K562 (cell line): Measurements from ENCODE around the gene ICA1L. TPM values are rescaled to one million over a fixed set of nuclear protein-coding genes. Genes with fewer than 3 reads are reported as not detected.
A peak's percentile ranks its signal among the peaks of the same experiment; 100 is the strongest.

Source experiments
- CBX5 ChIP-seq: IDR thresholded peaks from 2 replicates; pipeline ENCODE4 v1.6.1; 2014; ENCODE audit warnings: low read depth, borderline replicate concordance
- CREM ChIP-seq: IDR thresholded peaks from 2 replicates; pipeline ENCODE4 v1.6.1; 2014; ENCODE audit warnings: antibody characterized with exemption, low read depth
- ETV1 ChIP-seq: fragments of 450-650 bp; conservative IDR thresholded peaks from 2 replicates; pipeline ENCODE4 v1.6.1; 2016; ENCODE audit warnings: missing genetic modification characterization, control low read depth, low read depth, missing compliant biosample characterization
- FOXM1 ChIP-seq, 2 experiments: fragments of 450-650 bp in 1 of 2; sonication (generic) in 1 of 2; formaldehyde crosslinking in 1 of 2; IDR thresholded peaks; 2 replicates each; pipeline versions ENCODE4 v1.6.1 to v1.9.0; 2017 to 2022; ENCODE audit warnings: low read depth in 2 of 2, mild to moderate bottlenecking in 2 of 2, missing genetic modification reagents in 1 of 2, moderate library complexity in 1 of 2
- MAFG ChIP-seq: fragments of 450-650 bp; conservative IDR thresholded peaks from 2 replicates; pipeline ENCODE4 v1.6.1; 2016; ENCODE audit warnings: missing genetic modification characterization, missing compliant biosample characterization
- MEF2A ChIP-seq: IDR thresholded peaks from 2 replicates; pipeline ENCODE4 v1.6.1; 2011; ENCODE audit warnings: low read depth, mild to moderate bottlenecking, low read length, moderate library complexity; ENCODE audit not compliant: control insufficient read depth
- PHF8 ChIP-seq: fragments of 200-600 bp; sonication (generic); IDR thresholded peaks from 2 replicates; pipeline ENCODE4 v1.6.1; 2012; ENCODE audit warnings: mixed run types, mild to moderate bottlenecking, inconsistent platforms, low read length, moderate library complexity, borderline replicate concordance
- POLR2A ChIP-seq: fragments of 450-650 bp; conservative IDR thresholded peaks from 2 replicates; pipeline ENCODE4 v1.6.1; 2016
- RBM25 ChIP-seq: fragments of 200-400 bp; formaldehyde crosslinking; IDR thresholded peaks from 2 replicates; pipeline ENCODE4 v1.6.1; 2018; ENCODE audit warnings: low read length, low read depth, moderate library complexity; ENCODE audit not compliant: severe bottlenecking
- RHOXF2B ChIP-seq: fragments of 250-450 bp; sonication (Bioruptor Pico); conservative IDR thresholded peaks from 2 replicates; pipeline ENCODE4 v1.5.1; 2021
- TEAD4 ChIP-seq, 2 experiments: sonication (generic) in 1 of 2; formaldehyde crosslinking in 1 of 2; IDR thresholded peaks; 2 replicates each; pipeline versions ENCODE4 v1.6.1 to v1.8.0; 2012 to 2022; ENCODE audit warnings: borderline replicate concordance in 1 of 2, inconsistent platforms in 1 of 2, low read length in 1 of 2, mild to moderate bottlenecking in 1 of 2, missing genetic modification reagents in 1 of 2
- TOE1 ChIP-seq, 2 experiments: fragments of 450-650 bp in 1 of 2; sonication (generic) in 1 of 2; formaldehyde crosslinking in 1 of 2; IDR thresholded peaks; 2 replicates each; pipeline versions ENCODE4 v1.7.1 to v1.8.0; 2016 to 2022; ENCODE audit warnings: borderline replicate concordance in 2 of 2, mild to moderate bottlenecking in 2 of 2, antibody characterized with exemption in 1 of 2, inconsistent platforms in 1 of 2, low read depth in 1 of 2, missing genetic modification reagents in 1 of 2, moderate library complexity in 1 of 2
- TRIM24 ChIP-seq, 2 experiments: fragments of 450-650 bp; IDR thresholded peaks; 2 replicates each; pipeline ENCODE4 v1.6.1; 2016
- YBX1 ChIP-seq: fragments of 450-650 bp; IDR thresholded peaks from 2 replicates; pipeline ENCODE4 v1.7.1; 2016; ENCODE audit warnings: mild to moderate bottlenecking
- ZFPM2 ChIP-seq: fragments of 250-450 bp; sonication (Bioruptor Pico); IDR thresholded peaks from 2 replicates; pipeline ENCODE4 v1.5.1; 2022; ENCODE audit warnings: mild to moderate bottlenecking
- polyA plus RNA-seq, 8 experiments: library from polyadenylated mRNA; depleted of rRNA in 4 of 8; stranded (reverse) in 5 of 8; unstranded in 3 of 8; fragments of >200 nt; fragmentation: Nextera tagmentation in 2 of 8; fragmentation: Illumina TruSeq in 1 of 8; extraction: Ambion mirVana in 2 of 8; extraction: Trizol in 1 of 8; gene quantifications; 2 replicates each; pipeline versions ENCODE4 v1.2.1 to v1.2.3, GENCODE V29; 2011 to 2014; ENCODE audit warnings: inconsistent platforms in 1 of 8, missing spikeins in 1 of 8
- total RNA-seq, 7 experiments: library from RNA; depleted of rRNA in 6 of 7; stranded (reverse); fragments of >200 nt in 6 of 7; fragmentation: Illumina TruSeq in 2 of 7; extraction: Trizol in 2 of 7; gene quantifications; 2 replicates each; pipeline versions ENCODE4 v1.2.1 to v1.2.3, GENCODE V29; 2011 to 2021; ENCODE audit warnings: low replicate concordance in 1 of 7
- TF ChIP-seq, protein P1 (sequence below): sonication (generic); formaldehyde crosslinking; IDR thresholded peaks from 2 replicates; pipeline ENCODE4 v1.8.0; 2022; ENCODE audit warnings: mild to moderate bottlenecking, missing genetic modification reagents
- TF ChIP-seq, protein P2 (sequence below): fragments of 450-650 bp; IDR thresholded peaks from 2 replicates; pipeline ENCODE4 v1.7.1; 2018; ENCODE audit warnings: mild to moderate bottlenecking, low read depth; ENCODE audit not compliant: partially characterized antibody
- TF ChIP-seq, protein P3 (sequence below), 2 experiments: fragments of 250-450 bp in 1 of 2; fragments of 450-650 bp in 1 of 2; sonication (Bioruptor Pico) in 1 of 2; IDR thresholded peaks; 2 replicates each; pipeline versions ENCODE4 v1.6.1 to v1.8.0; 2016 to 2021; ENCODE audit warnings: mild to moderate bottlenecking in 2 of 2, moderate library complexity in 2 of 2, missing compliant biosample characterization in 1 of 2, missing genetic modification characterization in 1 of 2

ICA1L gene
- total and polyA plus RNA-seq, 9 of the 15 experiments (the other 6 are each of a cell fraction or from before 2014, with no cell fraction given) = 0.57 to 1.7 (median 1.1) TPM

DNA sequence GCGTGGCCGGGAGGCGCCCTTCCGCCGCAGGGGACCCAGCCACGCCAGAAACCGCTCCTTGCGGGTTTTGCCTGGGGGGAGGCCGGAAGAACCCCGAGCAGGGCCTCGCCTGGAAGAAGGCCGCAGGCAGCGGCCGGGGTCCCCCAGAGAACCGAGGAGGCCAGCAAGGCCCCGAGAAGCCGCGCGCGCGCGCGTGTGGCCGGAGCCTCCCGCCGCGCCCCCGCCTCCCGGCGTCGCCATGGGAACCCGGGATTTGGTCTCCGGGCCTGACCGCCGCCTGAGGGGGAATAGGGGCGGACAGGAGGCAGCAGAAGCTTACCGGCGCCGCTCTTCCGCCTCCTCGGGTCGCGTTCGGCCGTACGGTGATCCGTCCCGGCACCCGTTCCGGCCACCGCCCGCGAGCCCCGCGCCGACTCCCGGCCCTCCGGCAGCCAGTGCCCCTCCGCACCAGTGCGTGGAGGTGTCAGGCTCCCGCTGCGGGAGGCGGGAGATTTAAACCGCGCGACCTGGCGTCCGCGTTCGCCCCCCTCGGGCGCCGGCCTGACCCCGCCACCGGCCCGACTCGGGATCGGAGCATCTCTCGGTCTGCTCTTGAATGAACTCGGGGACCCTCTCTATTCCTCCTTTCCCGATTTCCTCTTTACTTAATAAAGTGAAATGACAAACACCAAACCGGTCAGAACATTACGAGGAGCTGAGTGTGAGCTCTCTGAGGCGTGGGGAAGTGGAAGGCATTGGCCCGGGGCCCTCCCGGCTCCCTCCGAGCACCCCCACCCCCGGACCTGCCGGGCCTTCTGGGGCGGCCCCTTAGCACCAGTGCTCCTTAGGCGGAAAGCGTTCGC lies at the start of gene ICA1L (continued):
- TF ChIP-seq, protein P1, sequence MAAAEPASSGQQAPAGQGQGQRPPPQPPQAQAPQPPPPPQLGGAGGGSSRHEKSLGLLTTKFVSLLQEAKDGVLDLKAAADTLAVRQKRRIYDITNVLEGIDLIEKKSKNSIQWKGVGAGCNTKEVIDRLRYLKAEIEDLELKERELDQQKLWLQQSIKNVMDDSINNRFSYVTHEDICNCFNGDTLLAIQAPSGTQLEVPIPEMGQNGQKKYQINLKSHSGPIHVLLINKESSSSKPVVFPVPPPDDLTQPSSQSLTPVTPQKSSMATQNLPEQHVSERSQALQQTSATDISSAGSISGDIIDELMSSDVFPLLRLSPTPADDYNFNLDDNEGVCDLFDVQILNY (CRISPR knock-in tag) = no peak
- TF ChIP-seq TEAD4 (IDR thresholded peaks at IDR 0.05; ENCODE audit: low read length) (no peak), TEAD4 (CRISPR knock-in tag; IDR thresholded peaks at IDR 0.05; ENCODE audit: borderline replicate concordance) (no peak), YBX1 (no peak), ETV1 (tag) (no peak), TRIM24 (IDR thresholded peaks at IDR 0.05) (no peak), RHOXF2B (CRISPR knock-in tag) (no peak), TOE1 (IDR thresholded peaks at IDR 0.05; ENCODE audit: borderline replicate concordance) (no peak), TOE1 (CRISPR knock-in tag; IDR thresholded peaks at IDR 0.05; ENCODE audit: borderline replicate concordance, low read depth) (no peak), ZFPM2 (CRISPR knock-in tag) (no peak), MAFG (tag) (no peak), CBX5 (no peak), MEF2A (no peak), PHF8 (peak; percentile 57; the same call in 1 of the 2 replicates), CREM (no peak; the same call in 1 of the 2 replicates), RBM25 (no peak), FOXM1 (IDR thresholded peaks at IDR 0.05; ENCODE audit: low read depth) (peak; percentile 20; the same call in 1 of the 2 replicates), FOXM1 (CRISPR knock-in tag; IDR thresholded peaks at IDR 0.05; ENCODE audit: low read depth) (no peak), POLR2A (peak; percentile 44)
- TF ChIP-seq, protein P2, sequence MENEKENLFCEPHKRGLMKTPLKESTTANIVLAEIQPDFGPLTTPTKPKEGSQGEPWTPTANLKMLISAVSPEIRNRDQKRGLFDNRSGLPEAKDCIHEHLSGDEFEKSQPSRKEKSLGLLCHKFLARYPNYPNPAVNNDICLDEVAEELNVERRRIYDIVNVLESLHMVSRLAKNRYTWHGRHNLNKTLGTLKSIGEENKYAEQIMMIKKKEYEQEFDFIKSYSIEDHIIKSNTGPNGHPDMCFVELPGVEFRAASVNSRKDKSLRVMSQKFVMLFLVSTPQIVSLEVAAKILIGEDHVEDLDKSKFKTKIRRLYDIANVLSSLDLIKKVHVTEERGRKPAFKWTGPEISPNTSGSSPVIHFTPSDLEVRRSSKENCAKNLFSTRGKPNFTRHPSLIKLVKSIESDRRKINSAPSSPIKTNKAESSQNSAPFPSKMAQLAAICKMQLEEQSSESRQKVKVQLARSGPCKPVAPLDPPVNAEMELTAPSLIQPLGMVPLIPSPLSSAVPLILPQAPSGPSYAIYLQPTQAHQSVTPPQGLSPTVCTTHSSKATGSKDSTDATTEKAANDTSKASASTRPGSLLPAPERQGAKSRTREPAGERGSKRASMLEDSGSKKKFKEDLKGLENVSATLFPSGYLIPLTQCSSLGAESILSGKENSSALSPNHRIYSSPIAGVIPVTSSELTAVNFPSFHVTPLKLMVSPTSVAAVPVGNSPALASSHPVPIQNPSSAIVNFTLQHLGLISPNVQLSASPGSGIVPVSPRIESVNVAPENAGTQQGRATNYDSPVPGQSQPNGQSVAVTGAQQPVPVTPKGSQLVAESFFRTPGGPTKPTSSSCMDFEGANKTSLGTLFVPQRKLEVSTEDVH = peak; percentile 26
- TF ChIP-seq, protein P3, sequence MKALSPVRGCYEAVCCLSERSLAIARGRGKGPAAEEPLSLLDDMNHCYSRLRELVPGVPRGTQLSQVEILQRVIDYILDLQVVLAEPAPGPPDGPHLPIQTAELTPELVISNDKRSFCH (CRISPR knock-in tag; IDR thresholded peaks at IDR 0.05) = no peak
- TF ChIP-seq, protein P3 (tag; IDR thresholded peaks at IDR 0.05) = 0 out of 2 replicates have a peak, but pooled peaks have one; percentile 25
